HG03095 (cell line): ENCODE data around the gene PTAFR.

Source experiments
- ATAC-seq: cut with Tn5 transposase; IDR thresholded peaks from one replicate; pipeline ENCODE4 v1.9.1; 2021; ENCODE audit warnings: moderate library complexity; ENCODE audit not compliant: unreplicated experiment

PTAFR gene, protein sequence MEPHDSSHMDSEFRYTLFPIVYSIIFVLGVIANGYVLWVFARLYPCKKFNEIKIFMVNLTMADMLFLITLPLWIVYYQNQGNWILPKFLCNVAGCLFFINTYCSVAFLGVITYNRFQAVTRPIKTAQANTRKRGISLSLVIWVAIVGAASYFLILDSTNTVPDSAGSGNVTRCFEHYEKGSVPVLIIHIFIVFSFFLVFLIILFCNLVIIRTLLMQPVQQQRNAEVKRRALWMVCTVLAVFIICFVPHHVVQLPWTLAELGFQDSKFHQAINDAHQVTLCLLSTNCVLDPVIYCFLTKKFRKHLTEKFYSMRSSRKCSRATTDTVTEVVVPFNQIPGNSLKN

DNA sequence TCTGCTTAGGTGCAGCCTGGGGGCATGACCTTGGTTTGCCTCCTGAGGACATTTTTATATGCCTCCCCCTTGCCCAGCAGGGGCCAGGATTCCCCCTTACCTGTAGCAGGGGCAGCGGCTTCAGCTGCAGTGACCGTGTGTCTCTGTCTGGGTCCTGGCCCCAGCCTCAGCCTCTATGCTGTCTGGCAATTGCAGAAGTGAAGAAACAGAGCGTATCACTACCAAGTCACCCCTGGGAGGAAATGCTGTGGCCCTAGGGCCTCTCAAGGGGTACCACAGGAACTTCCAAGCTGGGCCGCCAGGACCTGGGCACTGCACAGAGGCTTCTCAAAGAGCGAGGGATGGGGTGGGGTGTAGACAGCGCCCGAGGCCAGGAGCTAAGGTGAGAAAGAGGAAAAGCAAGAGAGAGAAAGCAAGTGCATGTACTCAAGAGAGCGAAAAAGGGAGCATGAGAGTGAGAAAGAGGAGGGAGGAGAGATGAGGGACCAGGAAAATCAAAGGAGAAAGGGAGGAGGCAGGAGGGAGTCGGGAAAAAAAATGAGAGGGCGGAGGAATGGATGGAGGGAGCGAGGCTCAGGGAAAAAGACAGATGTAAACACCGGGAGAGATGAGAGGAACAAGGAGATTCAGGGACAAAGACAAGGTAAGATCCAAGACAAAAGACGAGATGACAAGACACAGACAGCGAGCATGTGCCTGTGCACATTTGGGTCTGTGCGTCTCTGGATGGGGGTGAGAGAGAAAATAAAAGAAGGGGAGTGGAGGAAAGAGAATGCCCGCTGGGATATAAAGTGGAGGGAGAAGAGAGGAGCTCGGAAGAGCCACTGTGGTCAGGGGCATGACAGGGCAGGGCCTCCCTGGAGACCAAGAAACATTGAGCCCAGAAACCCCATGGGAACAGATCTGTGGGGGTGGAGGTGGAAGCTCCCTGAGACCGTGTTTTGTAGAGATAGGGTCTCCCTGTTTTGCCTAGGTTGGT, at the start of gene PTAFR:
Gene PTAFR (minus strand): TSS at position 199 of the 979 bp plus-strand sequence. CDS start 25,669 bp downstream, outside the sequence.
- no peak for ATAC-seq

- no peak for ATAC-seq
Measured at GRCh38 chr1:28213315-28213714, 36.8 kb upstream of the PTAFR start.

DNA sequence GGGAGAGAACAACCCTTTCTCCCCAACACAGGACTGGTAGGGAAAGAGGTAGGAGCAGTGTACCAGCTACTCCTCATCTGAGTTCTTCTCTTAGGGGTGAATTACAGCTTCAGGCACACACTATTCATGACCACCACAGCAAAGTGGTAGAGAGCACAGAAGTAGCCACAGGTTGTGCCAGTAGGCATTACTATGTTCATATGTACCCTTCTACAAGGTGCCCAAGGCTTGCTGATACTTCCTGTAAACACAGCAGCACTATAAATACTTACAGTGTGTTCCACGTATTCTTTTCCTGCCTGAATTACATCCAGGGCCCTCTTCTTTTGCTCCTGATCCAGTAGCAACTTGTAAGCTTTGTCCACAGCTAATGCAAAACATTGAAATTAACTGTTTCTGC, 33.2 kb upstream of the PTAFR start:
- ATAC-seq, result no peak

GRCh38 chr1:28208818-28209441, 32.4 kb upstream of the PTAFR start:
- ATAC-seq, result peak; percentile 59

- ATAC-seq, result no peak
Measured at GRCh38 chr1:28205243-28205642, 28.8 kb upstream of the PTAFR start.

DNA sequence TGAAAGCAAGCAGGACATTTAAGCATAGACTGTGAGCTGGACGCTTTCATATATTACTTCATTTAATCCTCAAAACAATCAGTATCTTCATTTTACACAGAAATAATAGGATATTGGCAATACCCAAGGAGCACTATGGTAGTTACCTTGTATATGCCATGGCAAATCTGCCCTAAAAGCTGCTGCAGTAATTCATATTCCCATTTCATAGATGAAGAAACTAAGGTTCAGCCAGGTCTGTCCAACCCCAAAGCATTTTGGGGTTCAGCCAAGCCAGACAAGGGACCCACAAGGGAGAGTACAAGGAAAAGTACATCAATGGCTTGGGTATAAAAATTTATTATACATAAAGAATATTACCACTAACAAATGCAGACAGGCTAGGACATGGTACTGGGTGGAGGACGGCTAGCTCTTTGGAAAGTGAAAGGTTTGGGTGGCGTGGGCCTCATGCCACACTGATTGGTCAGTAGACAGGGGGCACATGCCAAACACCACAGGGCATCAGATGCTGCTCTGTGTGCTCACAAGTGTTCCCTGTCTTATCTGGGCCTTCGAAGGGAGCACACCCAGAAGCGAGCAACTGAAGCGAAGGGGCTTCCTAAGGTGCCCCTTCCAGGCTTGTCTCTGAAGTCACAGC, 23.9 kb upstream of the PTAFR start:
- no peak for ATAC-seq

- ATAC-seq, result peak; percentile 81
Measured at GRCh38 chr1:28199328-28200233, 23.1 kb upstream of the PTAFR start.

GRCh38 chr1:28197682-28198415, 21.4 kb upstream of the PTAFR start:
- no peak for ATAC-seq

DNA sequence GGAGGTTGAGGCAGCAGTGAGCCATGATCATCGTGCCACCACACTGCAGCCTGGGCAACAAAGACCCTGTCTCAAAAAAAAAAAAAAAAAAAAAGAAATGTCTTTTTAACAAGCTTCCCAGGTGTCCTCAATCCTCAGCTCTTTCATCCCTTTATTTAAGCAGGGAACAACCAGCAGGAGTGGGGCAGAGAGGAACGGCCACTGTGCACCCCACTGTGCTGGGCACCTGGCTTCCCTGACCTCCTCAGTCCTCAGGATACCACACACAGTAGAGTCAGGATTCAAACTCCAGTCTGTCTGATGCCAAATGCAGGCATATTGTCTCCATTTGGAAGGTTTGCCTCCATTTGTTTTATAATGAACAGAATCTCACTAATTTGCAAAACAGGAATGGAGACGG, 19.8 kb upstream of the PTAFR start:
- ATAC-seq, result no peak

DNA sequence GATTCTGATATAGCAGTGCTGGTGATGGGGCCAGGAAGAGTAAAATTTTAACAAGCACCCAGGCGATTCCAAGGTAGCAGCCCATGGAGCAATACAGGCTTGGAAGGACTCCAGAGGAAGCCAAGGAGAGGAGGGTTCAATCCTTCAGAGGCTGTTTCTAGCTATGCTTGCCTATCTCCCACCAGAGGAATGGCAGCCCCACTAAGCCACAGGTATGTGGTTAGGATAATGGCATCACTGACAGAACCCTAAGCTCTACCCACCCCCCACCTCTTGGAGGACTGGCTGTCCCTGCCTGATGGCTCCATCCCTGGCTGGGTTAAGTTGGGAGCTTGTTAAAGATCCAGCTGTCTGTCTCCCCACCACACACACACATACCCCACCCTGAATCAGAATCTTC, 19.3 kb upstream of the PTAFR start:
- no peak for ATAC-seq

DNA sequence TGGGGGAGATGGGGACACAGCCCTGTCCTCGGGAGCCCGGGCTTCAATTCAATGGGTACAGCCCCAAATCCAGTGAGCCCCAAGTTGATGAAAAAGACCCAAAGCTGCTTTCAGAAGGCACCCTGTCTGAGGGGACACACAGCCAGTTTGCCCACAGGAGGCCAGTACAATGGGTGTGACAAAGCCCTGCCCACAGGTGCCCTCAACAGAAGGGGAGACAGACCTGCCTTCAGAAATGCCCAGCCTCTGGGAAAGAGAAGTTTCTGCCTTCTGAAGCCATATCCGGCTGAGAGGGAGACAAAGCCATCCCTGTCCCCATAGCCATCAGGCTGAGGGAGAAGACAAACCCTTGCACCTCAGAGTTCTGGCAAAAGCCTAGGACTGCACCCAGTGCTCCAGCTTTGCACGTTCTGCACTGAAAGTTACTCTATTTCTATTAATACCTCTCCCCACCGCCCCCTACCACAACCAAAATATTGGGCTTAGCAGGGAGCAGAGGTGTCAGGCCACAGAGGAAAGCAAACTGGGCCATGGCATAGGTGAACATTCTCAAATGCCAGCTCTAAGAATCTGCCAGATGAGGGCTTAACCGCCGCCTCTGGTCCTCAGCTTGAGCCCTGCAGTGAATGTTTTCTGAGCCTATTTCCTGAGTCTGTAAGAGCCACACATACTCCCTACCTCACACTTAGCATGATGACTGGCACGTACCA, 18.0 kb upstream of the PTAFR start:
- ATAC-seq, result no peak

DNA sequence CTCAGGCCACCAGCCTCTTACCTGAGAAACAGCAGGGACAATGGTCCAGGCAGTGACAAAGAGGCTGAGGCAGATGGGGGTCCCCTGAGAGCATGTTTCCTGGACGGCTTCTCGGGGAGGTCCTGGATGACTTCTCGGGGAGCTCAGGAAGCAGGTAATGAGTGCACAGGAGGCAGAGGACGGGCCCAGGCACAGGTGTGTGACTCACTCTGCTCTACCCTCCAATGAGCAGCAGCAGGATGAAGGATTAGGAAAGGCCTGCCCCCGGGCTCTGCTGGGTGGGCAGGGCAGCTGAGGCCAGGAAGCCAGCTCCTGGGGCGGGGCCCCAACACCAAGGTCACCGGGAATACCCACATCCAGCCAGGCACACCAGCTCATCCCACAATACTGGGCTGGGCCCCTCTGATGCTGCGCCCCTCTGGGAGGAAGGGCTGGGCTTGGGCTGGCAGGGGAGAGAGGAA, 17.2 kb upstream of the PTAFR start:
- no peak for ATAC-seq

DNA sequence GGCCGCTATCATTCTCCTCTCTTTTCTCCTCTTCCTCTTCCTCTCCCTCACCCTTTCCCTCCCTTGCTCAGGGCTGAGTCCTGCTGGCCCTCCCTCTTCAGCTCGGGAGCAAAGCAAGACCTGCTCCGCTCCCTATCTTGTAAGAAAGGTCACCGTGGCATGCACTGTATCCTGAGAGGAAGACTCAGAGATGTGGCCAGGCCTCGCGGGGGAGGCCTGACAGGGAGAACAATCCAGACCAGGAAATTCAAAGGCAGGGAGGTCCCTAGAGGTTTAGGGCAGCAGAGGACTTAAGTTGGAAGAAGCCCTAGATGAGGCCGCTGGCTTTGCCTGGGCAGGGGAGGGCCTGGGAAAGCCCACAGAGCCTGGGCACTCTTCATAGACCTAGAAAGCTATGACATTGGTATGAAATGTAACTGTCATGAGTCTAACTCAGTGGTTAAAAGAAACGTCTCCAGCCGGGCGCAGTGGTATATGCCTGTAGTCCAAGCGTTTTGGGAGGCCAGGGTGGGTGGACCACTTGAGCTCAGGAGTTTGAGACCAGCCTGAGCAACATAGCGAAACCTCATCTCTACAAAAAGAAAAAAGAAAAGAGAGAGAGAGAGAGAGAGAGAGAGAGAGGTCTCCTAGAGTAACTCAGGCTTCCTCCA, 14.6 kb upstream of the PTAFR start:
- no peak for ATAC-seq

GRCh38 chr1:28190337-28190979, 14.0 kb upstream of the PTAFR start:
- ATAC-seq, result no peak

GRCh38 chr1:28185071-28185470, 8.6 kb upstream of the PTAFR start:
- ATAC-seq, result no peak

- no peak for ATAC-seq
Measured at GRCh38 chr1:28180306-28181305, 4.1 kb upstream of the PTAFR start.
